Gastrocnemius medialis (tissue), 4 donors: ENCODE results near the gene SH3BP4.

Source experiments
- POLR2A ChIP-seq, 2 donors: fragments of 450-650 bp; IDR thresholded peaks; one replicate each; pipeline ENCODE4 v1.6.1; 2017; ENCODE audit warnings: antibody characterized with exemption in 2 of 2, mild to moderate bottlenecking in 2 of 2, moderate library complexity in 2 of 2
- TF ChIP-seq, protein P1 (sequence below), 5 experiments: fragments of 450-650 bp in 3 of 5; fragments of 200-600 bp in 2 of 5; sonication (generic) in 2 of 5; IDR thresholded peaks in 4 of 5; conservative IDR thresholded peaks in 1 of 5; 1 replicate in 4 of 5; 2 replicates in 1 of 5; pipeline ENCODE4 v1.5.1; 2016 to 2019; ENCODE audit warnings: antibody characterized with exemption in 5 of 5, mild to moderate bottlenecking in 3 of 5, moderate library complexity in 3 of 5

DNA sequence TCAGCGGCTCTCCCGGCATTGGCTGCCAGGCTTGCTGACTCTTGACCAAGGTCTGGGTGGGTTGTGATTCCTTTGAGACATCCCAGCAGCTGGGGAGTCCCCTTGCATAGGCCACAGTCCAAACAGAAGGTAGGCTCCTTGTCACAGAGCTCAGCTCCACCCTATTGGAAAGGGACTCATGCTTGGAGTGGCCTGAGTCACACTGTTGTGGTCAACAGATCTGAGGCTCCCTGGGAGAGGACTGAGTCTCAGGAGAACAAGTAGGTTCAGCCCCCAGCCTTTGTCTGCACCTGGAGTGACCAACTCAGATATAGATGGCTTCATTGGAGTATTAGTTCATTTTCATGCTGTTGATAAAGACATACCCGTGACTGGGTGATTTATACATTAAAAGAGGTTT, 32.1 kb upstream of the SH3BP4 start:
- TF ChIP-seq, protein P1, sequence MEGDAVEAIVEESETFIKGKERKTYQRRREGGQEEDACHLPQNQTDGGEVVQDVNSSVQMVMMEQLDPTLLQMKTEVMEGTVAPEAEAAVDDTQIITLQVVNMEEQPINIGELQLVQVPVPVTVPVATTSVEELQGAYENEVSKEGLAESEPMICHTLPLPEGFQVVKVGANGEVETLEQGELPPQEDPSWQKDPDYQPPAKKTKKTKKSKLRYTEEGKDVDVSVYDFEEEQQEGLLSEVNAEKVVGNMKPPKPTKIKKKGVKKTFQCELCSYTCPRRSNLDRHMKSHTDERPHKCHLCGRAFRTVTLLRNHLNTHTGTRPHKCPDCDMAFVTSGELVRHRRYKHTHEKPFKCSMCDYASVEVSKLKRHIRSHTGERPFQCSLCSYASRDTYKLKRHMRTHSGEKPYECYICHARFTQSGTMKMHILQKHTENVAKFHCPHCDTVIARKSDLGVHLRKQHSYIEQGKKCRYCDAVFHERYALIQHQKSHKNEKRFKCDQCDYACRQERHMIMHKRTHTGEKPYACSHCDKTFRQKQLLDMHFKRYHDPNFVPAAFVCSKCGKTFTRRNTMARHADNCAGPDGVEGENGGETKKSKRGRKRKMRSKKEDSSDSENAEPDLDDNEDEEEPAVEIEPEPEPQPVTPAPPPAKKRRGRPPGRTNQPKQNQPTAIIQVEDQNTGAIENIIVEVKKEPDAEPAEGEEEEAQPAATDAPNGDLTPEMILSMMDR (IDR thresholded peaks at IDR 0.05 in 4 of 5, conservative IDR thresholded peaks at IDR 0.05 in 1 of 5), result no peak
- no peak for TF ChIP-seq POLR2A (IDR thresholded peaks at IDR 0.05)
